Left ventricle myocardium inferior (tissue), 1 donor: Measurements from ENCODE around the gene MAP3K13. TPM values are rescaled to one million over a fixed set of nuclear protein-coding genes. Genes with fewer than 3 reads are reported as not detected.

ENCODE experiments used
- DNase-seq: peaks from one replicate; pipeline ENCODE4 v3.0.0-alpha.2; 2020
- H3K27ac ChIP-seq: fragments of 200-600 bp; replicated peaks from 2 replicates; pipeline ENCODE4 v1.8.0; 2021
- H3K27me3 ChIP-seq: fragments of 200-600 bp; 2 replicates; pipeline ENCODE4 v1.8.0; 2021; ENCODE audit warnings: low read depth
- H3K36me3 ChIP-seq: fragments of 200-600 bp; 2 replicates; pipeline ENCODE4 v1.8.0; 2021
- H3K4me1 ChIP-seq: fragments of 200-600 bp; 2 replicates; pipeline ENCODE4 v1.8.0; 2021
- H3K4me3 ChIP-seq: fragments of 200-600 bp; 2 replicates; pipeline ENCODE4 v1.8.0; 2021; ENCODE audit warnings: mild to moderate bottlenecking, moderate library complexity
- H3K9me3 ChIP-seq: fragments of 200-600 bp; replicated peaks from 2 replicates; pipeline ENCODE4 v1.8.0; 2021
- intact Hi-C: fragments of 100-400 bp; cut with micrococcal nuclease; formaldehyde crosslinking; loops from one replicate; pipeline ENCODE4 v1.11.0; 2022
- long read RNA-seq: library from polyadenylated mRNA; unstranded; transcript quantifications from one replicate; pipeline ENCODE4 v2.0.0, GENCODE V29; 2021
- total RNA-seq: library from RNA; stranded (reverse); fragmentation: NEBNext Ultra II Directional; extraction: Animal tissue kit (Norgen Biotek cat#: 25700); gene quantifications from one replicate; pipeline ENCODE4 v1.2.1, GENCODE V29; 2021
- TF ChIP-seq, protein P1 (sequence below): fragments of 200-600 bp; IDR thresholded peaks from 2 replicates; pipeline ENCODE4 v1.8.0; 2021; ENCODE audit warnings: antibody characterized with exemption, mild to moderate bottlenecking, borderline replicate concordance
- donor health status: DM: no; HTN: yes; CAD: no; lungs with severe emphysema.

Gene MAP3K13, protein sequence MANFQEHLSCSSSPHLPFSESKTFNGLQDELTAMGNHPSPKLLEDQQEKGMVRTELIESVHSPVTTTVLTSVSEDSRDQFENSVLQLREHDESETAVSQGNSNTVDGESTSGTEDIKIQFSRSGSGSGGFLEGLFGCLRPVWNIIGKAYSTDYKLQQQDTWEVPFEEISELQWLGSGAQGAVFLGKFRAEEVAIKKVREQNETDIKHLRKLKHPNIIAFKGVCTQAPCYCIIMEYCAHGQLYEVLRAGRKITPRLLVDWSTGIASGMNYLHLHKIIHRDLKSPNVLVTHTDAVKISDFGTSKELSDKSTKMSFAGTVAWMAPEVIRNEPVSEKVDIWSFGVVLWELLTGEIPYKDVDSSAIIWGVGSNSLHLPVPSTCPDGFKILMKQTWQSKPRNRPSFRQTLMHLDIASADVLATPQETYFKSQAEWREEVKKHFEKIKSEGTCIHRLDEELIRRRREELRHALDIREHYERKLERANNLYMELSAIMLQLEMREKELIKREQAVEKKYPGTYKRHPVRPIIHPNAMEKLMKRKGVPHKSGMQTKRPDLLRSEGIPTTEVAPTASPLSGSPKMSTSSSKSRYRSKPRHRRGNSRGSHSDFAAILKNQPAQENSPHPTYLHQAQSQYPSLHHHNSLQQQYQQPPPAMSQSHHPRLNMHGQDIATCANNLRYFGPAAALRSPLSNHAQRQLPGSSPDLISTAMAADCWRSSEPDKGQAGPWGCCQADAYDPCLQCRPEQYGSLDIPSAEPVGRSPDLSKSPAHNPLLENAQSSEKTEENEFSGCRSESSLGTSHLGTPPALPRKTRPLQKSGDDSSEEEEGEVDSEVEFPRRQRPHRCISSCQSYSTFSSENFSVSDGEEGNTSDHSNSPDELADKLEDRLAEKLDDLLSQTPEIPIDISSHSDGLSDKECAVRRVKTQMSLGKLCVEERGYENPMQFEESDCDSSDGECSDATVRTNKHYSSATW
- total RNA-seq = 8.4 TPM
- long read RNA-seq, partial matches to known transcripts = 0 of 1 reads
- long read RNA-seq, other reads (novel, unspliced or antisense) = 0 of 1 reads

DNA sequence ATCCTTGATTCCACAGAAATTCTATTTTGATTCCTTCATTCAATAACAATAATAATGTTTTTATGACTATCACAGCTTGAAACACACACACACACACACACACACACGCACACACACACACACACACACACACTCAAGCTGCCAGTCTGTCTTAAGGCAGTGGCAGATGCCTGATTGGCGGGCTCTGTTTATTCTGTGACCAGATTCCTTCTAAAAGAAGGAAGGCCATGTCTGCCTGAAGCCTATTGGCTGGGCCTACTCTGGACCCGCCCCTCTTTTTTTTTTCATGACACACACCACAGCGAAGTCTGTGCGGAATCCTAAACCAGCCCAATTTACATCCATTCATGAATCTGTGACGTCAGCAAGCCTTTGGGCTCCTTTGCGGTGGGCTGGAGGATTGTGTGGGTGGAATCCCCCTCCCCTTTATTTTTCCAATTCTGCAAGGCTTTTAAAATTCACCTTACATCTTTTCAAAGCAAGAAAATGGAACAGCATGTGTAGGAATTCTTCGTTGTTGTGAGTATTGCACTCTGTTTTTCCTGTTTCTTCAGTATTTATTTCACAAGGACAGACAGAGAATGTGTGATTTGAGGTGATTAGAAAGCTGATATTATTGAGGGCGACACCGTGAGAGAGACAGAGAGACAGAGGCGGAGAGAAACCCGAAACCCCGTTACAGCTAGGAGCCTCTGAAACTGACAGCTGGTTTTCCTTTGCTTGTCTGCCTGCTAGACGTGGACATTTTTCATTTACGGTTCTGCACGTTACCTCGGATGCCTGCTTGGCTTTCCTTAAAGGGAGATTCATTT is at the start of gene MAP3K13:
MAP3K13 (plus strand) TSS at position 287 of the 812 bp plus-strand sequence. CDS start 65,446 bp downstream, outside the sequence.
- no peaks in the 10 kb centered on the region for H3K27me3 ChIP-seq
- TF ChIP-seq, protein P1, sequence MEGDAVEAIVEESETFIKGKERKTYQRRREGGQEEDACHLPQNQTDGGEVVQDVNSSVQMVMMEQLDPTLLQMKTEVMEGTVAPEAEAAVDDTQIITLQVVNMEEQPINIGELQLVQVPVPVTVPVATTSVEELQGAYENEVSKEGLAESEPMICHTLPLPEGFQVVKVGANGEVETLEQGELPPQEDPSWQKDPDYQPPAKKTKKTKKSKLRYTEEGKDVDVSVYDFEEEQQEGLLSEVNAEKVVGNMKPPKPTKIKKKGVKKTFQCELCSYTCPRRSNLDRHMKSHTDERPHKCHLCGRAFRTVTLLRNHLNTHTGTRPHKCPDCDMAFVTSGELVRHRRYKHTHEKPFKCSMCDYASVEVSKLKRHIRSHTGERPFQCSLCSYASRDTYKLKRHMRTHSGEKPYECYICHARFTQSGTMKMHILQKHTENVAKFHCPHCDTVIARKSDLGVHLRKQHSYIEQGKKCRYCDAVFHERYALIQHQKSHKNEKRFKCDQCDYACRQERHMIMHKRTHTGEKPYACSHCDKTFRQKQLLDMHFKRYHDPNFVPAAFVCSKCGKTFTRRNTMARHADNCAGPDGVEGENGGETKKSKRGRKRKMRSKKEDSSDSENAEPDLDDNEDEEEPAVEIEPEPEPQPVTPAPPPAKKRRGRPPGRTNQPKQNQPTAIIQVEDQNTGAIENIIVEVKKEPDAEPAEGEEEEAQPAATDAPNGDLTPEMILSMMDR = no peak
- peak within 1 kb of the TSS; percentile 79 for H3K4me3 ChIP-seq
- no peaks in the 10 kb centered on the region for H3K36me3 ChIP-seq
- peak within 1 kb of the TSS; percentile 76 for H3K27ac ChIP-seq
- peaks cover 17% of the 10 kb centered on the region for H3K4me1 ChIP-seq
- peak; percentile 68 for DNase-seq
- H3K9me3 ChIP-seq = no peaks in the 10 kb centered on the region
- intact Hi-C loops = no loop called here

DNA sequence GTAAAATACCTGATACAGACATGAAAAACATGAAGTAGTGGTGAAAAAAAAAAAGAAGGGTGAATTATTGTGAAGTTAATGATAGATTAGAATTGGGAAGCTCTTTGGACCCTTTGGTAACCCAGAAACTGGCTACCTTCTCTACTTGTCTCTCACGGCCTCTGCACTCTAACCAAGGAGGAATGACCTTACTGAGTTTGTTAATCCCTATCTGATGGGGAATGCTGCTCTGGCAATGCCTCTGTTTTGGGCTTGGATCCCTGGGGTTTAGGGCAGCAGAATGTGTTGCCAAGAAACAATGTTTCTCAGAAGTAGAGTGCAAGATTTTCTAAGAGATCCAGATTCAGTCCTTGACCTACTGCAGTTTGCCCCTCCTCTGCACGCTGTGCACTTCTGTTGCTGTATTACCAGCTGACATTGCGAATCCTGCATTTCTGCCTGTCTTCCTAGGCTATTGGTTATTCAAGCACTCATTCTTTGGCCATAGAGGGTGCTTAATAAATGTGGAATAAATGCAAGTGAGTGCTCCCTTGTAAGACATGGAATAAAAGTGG is 49.2 kb upstream of the MAP3K13 start:
- intact Hi-C loops = no loop called here
- Histone ChIP-seq H3K4me1 (peaks cover 19% of the 10 kb centered on the region), H3K27me3 (no peaks in the 10 kb centered on the region), H3K4me3 (no peak overlapping the region), H3K36me3 (peaks cover 6% of the 10 kb centered on the region), H3K27ac (no peak overlapping the region), H3K9me3 (peaks cover 16% of the 10 kb centered on the region)
- no peak for DNase-seq
- TF ChIP-seq, protein P1 = no peak

DNA sequence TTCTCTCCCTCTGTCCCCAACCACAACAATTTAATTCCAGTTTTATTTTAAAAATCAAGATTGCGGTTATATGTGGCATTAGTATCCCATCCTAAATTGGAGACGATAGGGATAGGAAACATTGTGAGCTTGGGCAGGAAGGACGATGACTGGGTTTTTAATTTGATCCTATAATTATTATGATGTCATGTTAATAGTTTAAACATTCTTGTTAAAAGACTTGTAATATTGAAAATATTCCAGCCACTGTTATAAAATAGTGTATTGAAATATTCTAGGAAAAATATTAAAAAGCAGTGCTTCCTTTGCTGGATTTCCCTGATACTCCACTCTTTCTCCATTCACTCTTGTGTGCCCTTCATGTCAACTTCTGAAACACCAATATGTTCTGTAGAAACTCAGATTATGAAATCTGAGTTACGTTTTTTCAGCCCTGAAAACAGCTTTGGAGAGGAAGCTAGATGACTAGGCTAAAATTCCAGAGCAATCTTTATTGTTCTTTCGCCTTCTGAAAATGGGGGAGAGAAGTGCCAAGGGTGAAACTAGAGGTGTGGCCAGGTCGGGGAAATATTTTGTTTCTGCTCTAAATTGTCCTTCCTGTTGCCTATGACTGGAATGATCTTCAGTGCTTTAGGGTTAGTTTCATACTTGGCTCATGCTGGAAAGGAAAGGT is 46.1 kb upstream of the MAP3K13 start:
- no peaks in the 10 kb centered on the region for H3K36me3 ChIP-seq
- peak overlapping the region; percentile 27 for H3K4me3 ChIP-seq
- TF ChIP-seq, protein P1 = no peak
- H3K27ac ChIP-seq = peak overlapping the region; percentile 63
- intact Hi-C loops = no loop called here
- H3K4me1 ChIP-seq = peaks cover 19% of the 10 kb centered on the region
- no peaks in the 10 kb centered on the region for H3K27me3 ChIP-seq
- no peak for DNase-seq
- H3K9me3 ChIP-seq = no peaks in the 10 kb centered on the region

DNA sequence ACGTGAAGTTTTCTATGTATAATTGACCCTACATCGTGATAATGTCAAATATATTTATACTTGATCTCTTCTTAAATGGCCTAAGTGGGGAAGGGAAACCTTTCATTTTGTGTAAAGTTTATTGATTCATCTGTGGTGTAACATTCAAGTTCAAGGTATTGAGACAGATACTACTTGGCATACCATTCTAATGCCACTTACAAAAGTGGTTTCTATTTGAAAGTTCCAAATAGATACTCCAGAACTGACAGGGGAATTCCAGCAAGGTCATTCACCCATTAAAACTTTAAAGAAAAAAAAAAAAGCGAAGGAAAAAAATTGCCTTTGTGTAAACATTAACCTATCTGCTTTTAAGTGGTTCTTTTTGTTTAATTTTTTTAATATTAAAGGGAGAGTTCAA is 45.3 kb upstream of the MAP3K13 start:
- H3K27me3 ChIP-seq = no peaks in the 10 kb centered on the region
- H3K4me1 ChIP-seq = peaks cover 19% of the 10 kb centered on the region
- DNase-seq = no peak
- no peaks in the 10 kb centered on the region for H3K36me3 ChIP-seq
- no peak overlapping the region for H3K4me3 ChIP-seq
- H3K9me3 ChIP-seq = no peaks in the 10 kb centered on the region
- TF ChIP-seq, protein P1 = no peak
- intact Hi-C loops = no loop called here
- peak overlapping the region; percentile 63 for H3K27ac ChIP-seq
